Activated CD8-positive, alpha-beta memory T cell treated with anti-CD3 and anti-CD28 coated beads for 1 hour (primary cell): ENCODE measurements around the gene PAX2.

Experiments
- DNase-seq, 2 donors: peaks; one replicate each; pipeline ENCODE4 v3.0.0-alpha.2; 2020; ENCODE audit warnings: low read depth in 1 of 2; ENCODE audit errors: extremely low read depth in 1 of 2

The PAX2 gene

DNA sequence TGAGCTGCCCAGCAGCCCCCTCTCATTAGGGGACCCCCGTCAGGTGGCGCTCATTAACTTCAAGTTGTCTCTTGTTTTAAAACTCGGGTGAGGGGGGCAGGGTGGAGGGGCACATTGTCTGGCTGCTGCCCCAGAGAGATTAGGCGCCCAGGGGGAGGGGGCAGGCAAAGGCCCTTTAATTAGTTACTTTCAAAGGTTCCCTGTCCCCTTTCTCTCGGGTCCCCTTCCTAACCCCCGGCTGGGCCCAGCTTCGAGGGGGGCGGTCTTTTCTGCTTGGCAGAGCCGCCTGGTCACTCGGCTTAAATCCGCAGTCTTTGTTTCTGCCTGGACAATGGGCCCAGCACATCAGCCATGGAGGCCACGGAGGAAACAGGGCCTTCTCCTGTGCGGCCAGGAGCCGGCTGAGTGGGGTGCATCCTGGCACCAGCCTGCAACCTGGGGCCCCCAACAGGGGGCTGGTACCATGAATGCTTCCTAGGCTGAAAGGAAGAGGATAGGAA, 128.5 kb downstream of the PAX2 start:
- DNase-seq: no peak

DNA sequence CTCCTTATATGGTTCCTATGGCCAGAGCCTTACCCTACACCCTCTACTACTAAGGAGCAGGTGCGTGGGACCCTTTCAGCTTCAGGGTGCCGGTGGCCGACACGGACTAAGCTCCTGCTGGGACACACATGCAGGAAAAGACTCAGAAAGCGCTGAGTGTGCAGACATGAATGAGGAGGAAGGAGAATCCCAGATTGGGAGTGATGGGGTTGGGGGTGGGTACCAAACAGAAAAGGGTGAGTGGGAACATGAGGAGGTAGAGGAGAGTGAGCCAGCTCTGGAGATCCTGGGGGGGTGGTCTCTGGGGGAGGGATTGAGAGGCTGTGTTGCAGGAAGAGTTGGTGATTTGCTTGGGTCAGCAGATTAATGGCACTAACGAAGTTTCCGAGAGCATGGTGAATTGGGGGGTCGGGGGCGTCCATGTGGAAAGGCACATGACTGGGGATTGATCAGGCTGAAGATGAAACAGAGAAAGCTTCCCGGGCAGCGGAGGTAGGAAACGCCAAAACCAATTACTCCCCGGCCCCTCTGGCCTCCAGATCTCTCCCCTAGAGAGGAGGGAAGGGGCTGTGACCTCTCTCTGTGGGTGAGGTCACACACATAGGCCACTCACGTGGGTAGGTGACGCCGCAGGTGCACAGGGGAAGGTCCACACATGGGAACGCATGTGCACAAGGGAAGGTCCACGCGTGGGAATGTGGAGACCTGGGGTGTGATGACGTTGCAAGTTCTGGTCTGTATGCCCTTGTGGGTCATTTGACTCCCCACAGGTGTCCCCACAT, 129.5 kb downstream of the PAX2 start:
- no peak for DNase-seq

DNA sequence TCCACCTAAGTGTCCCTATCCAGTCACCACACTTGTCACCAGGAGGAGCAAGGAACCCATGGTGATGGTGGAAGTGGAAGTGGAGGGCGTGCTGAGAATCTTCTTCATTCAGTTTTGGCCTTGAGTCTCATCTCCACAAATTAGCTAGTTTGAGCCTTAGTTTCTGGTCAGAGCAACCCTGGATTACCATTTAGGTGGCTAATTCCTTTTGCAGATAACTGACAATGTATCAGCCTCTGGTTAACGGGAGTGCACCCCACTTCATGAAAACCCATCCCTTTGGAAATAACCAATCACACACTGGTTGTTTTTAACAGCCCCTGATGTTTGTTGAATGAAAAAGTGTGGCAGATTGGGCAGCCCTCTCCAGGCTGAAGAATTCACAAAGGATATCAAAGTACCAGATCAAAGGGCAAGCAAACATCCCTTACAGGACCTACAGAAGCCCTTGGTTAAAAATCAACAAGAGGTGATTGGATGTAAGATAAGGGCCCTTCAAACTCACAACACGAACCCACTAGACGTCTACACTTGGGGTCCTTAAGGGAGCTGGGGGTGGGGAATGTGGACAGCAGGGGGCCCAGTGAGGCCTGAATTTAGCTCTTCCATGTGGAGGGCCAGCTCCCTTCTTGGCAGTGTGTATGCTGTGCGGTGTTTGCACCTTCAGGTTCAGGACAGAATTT, 130.2 kb downstream of the PAX2 start:
- no peak for DNase-seq

DNA sequence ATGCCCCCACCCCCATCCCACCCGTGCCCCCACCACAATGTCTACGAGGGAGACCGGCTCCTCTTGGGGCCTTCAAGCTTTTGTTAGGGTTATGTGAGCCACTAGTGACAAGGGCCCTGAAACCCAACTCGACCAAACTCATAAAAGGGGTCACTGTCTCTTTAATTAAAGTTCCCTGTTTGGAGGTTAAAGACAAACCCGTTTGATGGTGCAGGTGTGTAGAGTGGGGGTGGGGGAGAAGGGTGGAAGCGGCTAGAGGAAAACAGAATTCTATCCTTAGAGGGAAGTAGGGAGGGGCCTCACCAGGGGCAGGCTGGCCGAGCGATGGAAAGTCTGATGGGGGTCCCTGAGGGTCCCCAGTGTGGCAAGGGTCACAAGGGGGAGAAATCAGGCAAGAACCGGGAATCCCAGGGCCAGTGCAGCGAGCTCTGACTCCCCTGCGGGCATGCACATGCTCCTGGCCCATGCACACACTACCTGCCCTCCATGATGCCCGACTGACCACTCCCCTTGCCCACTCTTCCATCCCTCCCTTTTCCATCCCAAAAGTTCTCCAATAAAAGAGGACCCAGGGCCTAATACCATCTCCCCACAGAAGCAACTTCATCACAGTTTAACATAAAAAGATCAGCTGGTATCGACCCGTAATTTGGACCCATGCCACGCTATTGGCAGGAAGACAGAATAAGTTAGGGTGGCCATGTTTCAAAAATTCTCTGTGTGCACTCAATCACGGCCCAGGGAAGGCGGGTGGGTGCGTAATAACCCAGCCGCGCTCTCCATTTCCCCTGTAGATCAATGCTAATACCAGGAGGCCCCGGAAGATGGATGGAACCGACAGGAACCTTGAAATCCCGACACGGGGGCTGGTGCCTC, 131.4 kb downstream of the PAX2 start:
- no peak for DNase-seq

DNA sequence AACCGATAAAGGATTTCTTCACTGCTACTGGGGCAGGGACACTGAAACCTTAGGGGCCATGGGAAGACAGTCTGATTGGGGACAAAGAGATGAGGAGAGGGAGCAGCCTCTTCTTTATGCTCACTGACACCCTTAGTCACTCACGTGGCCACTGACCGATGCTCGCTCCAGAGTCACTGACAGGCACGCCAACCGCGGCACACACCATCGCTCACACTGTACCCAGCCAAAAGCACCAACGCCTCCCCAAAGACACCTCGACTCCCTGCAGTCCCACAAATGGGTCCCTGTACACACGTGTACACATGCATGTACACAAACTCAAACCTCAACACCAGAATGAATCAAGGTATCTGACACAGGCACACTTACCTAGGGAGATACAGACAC, 132.1 kb downstream of the PAX2 start:
- no peak for DNase-seq

DNA sequence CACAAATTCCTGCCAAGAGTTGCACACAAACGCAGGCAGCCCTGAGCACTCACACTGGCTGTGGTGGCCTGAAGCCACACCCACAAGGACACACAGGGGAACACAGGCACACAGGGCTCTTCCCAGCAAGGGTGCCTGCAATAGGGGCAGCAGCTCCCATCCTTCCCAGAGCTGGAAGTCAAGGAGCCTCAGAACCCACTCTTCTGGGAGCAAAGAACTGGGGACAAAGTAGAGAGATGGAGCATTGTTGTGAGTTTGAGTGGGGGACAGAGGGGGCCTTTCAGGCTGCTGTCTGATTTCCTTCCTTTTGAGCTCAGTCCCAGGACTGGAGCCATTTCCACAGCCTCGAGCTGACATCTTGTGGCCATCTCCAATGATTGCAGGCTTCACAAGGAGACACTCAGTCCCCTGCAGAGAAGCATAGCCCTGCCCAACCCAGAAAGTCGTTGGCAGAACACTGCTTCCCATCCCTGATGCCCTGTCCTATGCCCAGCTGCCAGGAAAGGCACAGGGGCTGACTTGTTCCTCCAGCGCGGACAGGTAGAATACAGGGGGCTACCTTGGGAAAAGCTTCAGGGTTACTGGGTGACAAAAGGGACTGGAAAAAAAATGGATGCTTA, 133.0 kb downstream of the PAX2 start:
- no peak for DNase-seq
